Fibroblast of lung (primary cell): ENCODE measurements around the gene KRT38.

ENCODE experiments used
- EZH2 ChIP-seq: IDR thresholded peaks from 2 replicates; pipeline ENCODE4 v1.5.1; 2012; ENCODE audit warnings: low read length, control low read depth, mild to moderate bottlenecking; ENCODE audit errors: missing control alignments
- TF ChIP-seq, protein P1 (sequence below), 2 donors: IDR thresholded peaks in 1 of 2; conservative IDR thresholded peaks in 1 of 2; 1 replicate in 1 of 2; 2 replicates in 1 of 2; pipeline ENCODE4 v1.5.1; 2011 to 2012; ENCODE audit warnings: low read length in 2 of 2, control low read depth in 1 of 2, inconsistent platforms in 1 of 2, low read depth in 1 of 2, mild to moderate bottlenecking in 1 of 2

DNA sequence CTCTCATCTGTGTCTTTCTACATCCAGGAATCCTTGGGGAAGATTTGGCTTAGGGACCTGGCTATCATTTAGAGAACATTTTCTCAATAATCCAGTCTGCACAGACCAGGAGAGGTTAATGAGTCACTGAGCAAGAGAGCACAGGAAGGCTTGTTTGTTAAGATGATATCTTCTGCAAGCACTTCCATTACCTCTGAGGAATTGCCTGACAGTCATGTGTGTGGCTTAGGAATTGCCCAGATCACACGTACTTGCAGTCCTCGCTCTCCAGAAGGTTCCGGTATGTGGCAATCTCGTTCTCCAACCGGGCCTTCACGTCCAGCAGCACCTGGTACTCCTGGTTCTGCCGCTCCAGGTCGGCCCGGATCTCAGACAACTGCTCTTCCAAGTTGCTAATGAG lies 19.7 kb downstream of the KRT38 start:
- TF ChIP-seq, protein P1, sequence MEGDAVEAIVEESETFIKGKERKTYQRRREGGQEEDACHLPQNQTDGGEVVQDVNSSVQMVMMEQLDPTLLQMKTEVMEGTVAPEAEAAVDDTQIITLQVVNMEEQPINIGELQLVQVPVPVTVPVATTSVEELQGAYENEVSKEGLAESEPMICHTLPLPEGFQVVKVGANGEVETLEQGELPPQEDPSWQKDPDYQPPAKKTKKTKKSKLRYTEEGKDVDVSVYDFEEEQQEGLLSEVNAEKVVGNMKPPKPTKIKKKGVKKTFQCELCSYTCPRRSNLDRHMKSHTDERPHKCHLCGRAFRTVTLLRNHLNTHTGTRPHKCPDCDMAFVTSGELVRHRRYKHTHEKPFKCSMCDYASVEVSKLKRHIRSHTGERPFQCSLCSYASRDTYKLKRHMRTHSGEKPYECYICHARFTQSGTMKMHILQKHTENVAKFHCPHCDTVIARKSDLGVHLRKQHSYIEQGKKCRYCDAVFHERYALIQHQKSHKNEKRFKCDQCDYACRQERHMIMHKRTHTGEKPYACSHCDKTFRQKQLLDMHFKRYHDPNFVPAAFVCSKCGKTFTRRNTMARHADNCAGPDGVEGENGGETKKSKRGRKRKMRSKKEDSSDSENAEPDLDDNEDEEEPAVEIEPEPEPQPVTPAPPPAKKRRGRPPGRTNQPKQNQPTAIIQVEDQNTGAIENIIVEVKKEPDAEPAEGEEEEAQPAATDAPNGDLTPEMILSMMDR (conservative IDR thresholded peaks at IDR 0.05 in 1 of 2, IDR thresholded peaks at IDR 0.05 in 1 of 2; ENCODE audit: low read depth in 1 of 2, low read length in 2 of 2): no peak
- no peak for TF ChIP-seq EZH2
